HG03439 (cell line): ENCODE results near the gene TM2D3.

Experiments
- ATAC-seq: cut with Tn5 transposase; IDR thresholded peaks from one replicate; pipeline ENCODE4 v1.9.1; 2021; ENCODE audit warnings: mild to moderate bottlenecking, moderate library complexity; ENCODE audit not compliant: unreplicated experiment

The TM2D3 gene

DNA sequence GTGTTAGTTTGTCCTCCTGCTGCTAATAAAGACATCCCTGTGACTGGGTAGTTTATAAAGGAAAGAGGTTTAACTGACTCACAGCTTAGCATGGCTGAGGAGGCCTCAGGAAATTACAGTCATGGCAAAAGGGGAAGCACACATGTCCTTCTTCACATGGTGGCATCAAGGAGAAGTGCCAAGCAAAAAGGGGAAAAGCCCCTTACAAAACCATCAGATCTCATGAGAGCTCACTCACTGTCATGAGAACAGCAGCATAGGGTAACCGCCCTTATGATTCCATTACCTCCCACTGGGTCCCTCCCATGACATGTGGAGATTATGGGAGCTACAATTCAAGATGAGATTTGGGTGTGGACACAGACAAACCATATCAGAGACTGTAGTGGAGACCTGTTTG lies 27.0 kb downstream of the TM2D3 start:
- no peak for ATAC-seq

DNA sequence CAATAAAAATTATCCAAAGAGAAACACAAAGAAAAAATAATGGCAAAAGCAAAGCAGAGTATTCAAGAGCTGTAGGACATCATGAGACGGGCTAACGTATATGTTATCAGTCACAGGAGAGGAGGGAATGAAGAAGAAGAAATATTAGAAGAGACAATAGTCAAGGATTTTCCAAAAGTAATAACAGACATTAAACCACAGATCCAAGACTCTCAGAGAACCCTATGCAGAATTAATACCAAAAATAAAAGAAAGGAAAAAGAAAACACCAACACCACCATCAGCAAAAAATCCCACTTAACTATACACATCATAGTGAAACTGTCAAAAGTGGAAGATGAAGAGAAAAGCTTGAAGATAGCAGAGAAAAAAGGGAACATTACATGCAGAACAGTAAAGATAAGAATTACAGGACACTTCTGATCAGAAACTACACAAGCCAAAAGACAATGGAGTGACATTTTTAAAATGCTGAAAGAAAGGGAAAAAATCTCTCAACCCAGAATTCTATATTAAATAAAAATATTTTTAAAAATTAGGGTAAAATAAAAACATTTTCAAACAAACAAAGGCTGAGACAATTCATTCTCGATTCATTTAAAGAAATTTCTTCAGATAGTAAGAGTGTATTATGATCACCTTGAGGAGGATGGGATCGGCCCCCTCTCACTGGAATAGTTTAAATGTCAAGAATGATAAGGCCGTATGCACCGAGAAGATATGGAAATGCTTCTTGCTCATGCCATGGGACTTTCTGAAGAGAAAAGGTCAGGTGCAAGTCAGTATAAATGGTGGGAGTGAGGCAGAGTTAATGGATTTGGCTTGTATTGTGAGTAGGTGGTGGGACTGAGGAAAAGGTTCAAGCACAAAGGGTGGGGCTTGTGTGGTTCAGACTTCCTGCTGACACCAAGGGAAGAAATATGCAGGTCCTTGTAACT lies 28.5 kb downstream of the TM2D3 start:
- ATAC-seq: no peak

DNA sequence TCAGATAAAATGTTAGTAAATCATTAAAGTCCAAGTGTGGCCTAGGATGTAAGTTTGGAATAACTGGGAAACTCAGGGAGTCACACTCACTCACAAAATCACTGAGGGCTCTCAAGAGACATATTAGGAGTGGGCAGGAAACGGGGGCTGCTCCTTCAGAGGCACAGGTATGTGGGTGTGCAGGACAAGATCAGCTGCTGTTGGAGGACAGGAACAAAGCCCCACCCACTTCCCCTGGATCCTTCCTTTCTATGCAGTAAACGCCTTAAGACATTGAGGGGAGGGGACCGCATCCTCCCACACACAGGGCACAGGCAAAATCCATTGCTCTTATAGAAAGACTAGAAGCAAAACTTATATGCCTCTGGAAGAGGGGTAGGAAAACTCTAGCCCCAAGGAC lies 30.2 kb downstream of the TM2D3 start:
- ATAC-seq: no peak

DNA sequence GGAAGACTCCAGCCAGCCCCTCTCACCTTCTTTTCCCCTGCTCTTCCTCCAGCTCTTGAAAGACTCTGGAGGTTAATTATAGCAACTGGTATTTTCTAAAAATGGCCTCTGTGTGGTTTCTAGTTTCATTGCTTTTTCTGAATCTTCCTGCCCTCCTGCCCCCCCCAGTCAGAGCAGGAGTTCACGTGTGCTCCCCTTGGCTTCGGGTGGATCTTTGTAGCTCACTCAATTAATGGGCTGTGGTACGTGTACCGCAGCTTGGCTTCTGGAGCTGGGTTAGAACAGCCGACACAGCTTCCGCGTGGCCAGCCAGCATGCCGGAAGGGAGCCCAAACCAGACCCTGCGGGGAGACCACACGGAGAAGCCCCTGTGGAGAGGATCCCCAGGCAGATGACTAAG lies 31.5 kb downstream of the TM2D3 start:
- no peak for ATAC-seq

DNA sequence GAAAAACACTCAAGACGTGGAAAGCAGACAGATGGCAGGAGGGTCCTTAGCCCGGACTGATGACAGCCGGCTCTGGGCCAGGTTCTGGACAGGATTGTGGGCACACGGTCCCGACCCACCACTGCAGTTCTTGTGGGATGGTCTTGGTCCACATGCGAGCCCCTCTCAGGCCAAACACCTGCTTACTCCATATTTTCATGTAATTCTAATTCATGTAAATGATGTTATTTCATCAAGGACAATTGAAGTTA lies 32.6 kb downstream of the TM2D3 start:
- ATAC-seq: no peak

DNA sequence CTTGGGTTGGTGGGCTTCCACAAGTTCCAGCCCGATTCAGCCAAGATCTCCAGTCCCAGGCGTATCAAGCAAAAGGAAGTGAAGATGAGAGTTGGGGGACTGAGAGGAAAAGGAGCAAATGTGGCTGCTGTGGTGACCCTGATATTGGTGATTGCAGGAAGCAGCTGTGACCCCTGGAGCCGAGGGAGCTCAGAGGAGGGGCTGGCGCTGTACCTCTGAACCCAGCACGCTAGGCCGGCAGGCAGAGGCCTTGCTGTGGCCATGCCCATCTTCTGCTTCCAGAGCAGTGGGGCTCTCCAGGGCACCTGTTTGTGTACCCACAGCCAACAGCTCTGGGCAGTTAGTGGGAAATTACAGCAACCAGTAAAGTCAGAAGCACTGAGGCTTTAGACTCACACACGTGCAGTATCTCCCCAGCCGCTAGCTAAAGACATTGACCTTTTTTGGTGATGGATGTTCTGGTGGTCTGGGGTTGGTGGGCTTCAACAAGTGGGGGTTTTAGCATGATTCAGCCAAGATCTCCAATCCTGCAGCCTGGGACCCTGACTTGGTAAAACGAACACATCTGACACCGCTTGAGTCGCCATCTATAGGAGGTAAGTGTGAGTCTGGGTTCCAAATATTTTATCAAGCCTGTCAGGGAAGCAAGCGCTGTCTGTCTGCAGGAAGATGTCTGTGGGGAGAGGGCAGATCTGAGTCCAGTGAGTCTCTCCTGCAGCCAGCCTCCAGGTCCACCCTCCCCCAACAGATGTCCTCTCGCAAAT lies 33.1 kb downstream of the TM2D3 start:
- ATAC-seq: no peak

DNA sequence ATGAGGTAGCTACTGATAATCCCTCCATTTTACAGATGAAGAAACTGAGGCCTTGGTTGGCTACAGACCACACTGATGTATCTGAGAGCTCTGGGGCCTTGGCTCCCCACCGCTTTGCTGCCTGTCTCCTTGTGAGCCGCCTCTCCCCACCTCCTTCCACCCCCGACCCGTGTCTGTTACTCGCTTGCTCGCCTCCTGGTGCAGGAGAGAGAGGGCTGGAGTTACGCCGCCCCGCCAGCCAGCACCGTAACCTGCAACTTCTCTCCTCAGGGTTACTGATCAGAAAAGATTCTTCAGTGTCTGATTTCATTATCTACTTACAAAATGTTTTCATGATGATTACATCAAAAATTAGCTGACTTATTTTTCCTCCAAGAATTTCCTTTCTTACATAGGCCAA lies 34.1 kb downstream of the TM2D3 start:
- ATAC-seq: no peak

DNA sequence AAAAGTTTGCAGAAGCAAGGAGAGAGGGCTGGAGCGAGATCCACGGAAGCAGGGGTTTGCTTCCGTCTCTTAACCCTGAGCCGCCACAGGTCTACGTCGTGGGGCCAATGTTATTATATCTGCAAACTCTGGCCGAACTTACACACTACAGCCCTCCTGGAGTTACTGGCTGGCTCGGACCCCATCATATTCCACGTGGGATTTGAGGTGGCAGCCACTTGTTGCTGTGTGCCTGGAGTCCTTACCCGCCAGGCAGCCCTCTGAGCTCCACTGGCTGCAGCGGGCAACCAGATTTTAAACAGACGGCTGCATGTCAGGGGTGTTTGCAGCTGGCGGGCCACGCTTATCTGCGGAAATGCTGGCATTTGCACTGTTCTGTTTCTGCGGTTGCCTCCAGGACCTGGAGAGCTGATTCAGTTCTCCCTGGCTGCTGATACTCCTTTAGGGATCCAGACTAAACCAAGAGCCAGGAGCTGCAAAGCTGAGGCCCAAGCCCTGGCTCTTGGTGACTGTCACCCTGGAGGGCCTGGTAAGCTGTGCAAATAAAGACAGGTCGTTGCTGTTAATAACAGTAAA lies 34.7 kb downstream of the TM2D3 start:
- ATAC-seq: no peak

DNA sequence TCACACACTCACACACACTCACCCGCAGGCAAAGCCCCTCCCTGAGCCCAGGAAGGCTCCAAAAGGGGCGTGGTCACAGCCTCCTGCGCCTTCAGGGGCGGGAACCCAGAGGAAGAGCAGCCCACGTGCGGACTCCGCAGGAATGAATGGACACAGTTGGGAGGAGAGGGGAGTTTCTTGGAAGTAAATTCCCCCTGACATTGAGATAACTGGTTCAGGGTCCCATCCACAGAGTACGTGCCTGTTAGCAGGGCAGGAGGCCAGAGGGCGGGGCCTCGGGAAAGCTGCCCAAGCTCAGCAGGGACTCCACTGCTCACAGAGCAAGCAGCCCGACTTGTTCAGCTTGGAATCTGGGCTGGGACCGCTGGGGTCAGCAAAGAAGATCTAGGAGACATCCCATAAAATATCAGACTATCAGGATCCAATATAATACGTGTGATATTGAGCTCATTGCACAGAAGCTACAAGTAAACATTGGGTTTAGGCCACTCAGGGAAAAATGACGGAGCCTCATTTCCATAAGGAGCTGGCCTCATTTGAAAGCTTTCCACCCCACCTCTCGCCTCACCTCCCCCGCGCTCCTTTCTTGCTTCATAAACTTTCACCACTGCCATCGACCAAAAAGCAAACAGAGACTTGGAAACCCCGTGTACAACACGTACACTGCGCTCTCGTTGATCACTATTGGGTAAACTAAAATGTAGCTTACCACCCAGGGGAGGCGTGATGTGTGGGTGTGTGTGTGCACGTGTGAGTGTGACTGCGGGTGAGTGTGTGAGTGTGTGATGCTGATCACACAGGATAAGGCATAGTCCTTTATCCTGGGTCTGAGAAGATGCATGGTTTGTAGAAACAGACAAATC lies 36.0 kb downstream of the TM2D3 start:
- no peak for ATAC-seq

DNA sequence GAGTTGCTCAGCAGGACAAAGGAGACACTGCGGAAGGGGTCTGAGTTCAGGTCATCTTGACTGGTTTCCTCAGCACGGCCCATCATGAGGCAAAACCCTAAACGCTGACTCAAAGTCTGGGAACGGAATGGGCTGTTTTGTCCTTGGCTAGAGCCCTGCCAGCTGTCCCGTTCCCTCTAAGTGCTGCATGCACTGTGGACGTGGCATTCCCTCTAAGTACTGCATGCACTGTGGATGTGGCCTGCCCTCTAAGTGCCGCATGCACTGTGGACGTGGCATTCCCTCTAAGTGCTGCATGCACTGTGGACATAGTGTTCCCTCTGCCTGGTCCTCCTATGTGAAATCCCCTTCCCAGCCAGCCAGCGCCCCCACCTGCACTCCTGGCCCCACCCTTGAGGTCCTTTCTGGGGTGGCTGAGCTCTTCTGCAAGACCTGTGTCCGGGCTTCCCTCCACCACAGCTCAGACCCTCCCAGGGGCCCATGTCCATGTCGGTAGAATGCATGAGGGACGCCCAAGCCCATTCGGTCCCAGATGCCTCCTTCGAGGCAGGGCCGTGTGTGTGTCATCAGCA lies 36.7 kb downstream of the TM2D3 start:
- ATAC-seq: no peak

DNA sequence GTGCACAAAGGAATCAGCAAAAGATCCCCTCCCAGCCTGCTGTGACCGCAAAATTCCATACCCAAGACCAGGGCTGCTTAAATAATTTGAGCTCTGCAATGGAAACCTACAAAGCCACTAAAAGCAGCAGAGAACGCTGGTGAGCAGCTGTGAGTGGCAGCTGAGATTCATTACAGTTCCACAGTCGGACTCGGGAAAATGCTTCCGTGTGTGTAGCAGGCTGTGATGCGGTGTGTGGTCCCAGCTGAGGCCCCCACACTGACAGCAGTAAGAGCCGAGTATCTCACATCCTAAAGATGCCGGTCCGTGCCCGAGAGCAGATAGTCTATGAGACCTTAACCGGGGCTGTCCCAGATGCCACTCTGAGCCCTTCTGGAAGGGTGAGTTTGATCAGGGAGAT lies 37.4 kb downstream of the TM2D3 start:
- ATAC-seq: no peak

DNA sequence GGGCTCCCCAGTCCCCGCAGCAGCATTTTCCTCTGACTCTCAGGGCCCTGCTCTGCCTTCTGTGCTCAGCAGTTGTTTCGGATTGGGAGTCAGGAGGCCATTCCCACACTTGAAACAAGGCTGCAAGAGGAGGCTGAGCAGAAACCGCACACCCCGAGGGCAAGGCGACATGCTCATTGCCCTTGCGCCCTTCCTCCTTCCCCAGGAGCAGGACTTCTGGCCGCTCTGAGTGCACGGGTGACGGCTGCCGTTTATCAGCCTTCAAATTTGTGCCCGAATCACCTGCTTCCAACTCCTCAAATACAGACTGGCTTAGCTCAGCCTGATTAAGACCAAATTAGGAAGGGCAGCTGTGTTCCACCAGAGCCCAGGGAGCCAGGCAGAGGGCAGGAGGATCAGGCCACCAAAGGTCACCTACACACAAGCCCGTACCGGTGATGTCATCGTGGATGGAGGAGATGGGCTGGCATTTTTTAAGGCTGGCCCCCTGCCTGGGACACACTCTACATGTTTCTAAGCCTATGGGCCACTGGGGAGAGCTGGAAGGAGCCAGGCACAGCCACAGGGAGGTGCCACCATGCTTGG lies 38.1 kb downstream of the TM2D3 start:
- ATAC-seq: no peak

DNA sequence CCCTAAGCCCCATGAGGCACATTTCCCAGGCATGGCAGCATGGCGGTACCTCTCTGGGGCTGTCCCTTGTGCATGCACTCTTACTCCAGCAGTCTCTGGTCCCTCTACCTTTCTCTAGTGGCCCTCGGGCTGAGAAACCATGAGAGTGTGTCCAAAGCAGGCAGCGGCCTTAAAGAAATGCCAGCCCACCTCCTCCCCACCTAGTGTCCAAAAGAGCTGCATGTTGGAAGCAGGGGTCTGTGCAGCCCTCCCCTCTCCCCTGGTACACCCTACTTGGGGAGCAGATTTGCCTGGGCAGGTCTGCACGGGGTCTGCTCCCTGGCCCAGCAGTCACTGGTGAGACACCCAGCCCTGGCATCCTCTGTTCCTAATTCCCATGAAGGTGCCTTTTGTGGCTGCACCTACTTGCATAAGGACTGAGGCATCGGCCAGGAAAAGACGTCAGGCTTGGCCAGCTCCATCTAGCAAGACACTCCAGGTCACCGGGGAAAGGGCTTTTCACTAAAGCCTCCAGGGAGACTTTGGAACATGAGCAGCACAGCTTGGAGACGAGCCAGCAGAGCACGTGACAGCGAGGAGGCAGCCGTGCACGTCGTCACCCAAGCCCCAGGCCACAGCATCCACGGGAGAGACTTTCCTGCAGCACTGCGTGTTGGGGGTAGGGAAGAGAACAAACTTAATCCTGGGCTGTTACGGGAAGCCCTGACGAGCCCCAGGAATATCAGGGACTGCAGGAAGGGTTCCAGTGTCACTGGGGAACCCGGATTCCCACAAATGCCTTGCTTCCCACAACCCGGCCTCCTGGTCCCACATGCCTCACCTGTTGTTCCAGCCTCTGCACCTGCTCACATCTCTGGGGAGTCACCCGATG lies 38.8 kb downstream of the TM2D3 start:
- ATAC-seq: no peak

DNA sequence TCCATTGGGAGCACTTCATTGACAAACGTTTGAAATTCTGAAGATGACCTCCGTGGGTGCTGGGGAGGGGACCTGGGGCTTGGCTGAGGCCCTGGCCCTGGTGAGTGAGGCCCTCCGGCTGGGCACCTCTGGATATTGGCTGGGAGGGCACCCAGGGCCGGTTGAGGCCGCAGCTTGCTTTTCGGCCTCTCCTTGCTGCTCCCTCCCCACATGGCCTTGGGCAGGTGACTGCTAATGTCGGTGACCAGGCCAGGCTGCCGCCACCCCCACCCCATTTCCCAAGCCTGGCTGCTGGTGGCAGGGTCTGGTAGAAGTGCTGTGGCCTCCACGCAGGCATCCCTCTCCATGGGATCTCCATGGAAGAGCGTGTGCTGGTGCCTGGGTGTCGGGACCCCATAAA lies 39.5 kb downstream of the TM2D3 start:
- no peak for ATAC-seq

DNA sequence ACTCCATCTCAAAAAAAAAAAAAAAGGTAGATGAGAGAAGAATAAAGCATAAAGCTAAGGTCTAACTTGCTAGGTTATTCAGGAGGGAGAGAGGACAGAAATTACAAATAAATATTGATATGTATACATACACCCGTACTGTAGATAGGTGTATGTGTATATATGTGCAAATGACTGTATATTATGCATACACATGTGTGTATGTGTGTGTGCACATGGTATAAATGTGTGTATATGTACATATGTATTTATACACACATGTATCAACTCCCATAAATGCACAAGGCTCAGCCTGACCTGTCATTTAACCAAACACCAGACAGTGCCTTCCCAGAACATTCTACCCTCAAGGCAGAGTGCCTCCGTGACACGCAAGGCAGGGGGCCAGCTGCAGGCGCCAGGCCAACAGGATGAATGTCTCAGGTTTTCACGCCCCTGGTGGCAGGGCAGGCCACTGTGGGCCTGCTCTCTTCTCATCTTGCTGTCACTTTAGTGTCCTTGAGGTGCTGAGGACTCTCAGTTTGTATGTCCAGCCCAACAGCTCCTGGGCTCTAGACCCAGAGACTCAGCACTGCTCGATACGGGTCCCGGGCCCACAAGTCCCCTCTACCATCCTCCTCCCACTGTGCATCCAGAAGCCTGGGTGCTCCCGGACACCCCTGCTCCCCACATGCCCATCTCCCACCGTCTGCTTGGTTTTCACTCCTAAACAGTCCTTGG lies 40.4 kb downstream of the TM2D3 start:
- ATAC-seq: no peak

DNA sequence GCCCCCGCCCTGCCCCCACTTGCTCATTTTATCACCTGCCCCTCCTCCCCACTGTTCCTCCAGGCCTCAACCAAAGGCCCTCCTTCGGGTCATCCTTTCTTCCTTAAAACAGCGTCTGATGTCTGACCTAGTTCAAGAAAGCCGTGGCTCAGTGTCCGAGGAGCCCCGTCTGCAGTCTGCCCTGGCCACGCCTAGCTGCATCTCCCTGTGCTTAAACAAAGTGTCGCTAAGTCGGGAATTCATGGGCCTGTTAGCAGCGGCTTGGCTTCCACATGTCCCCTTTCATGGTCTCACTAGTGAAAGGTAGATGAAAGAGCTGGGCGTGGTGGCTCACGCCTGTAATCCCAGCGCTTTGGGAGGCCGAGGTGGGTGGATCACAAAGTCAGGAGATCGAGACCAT lies 41.2 kb downstream of the TM2D3 start:
- no peak for ATAC-seq

DNA sequence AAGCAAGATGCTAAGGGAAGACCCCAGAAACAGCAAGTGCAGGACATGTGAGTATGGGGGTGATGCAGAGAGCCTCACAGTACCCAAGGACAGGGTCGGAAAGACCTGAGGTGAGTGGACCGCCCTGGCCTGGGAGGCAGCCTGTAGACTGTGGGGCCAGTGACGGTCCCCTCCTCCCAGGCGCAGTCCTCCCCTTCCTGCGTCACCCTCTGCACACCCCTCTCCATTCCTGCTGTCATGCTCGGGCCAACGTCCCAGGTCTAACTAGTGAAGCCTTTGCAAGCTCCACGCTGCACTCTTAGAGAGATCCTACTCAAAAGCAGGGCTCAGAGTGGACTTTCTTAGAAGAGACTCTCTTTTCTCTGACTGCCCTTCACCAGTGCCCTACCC lies 41.6 kb downstream of the TM2D3 start:
- ATAC-seq: no peak

DNA sequence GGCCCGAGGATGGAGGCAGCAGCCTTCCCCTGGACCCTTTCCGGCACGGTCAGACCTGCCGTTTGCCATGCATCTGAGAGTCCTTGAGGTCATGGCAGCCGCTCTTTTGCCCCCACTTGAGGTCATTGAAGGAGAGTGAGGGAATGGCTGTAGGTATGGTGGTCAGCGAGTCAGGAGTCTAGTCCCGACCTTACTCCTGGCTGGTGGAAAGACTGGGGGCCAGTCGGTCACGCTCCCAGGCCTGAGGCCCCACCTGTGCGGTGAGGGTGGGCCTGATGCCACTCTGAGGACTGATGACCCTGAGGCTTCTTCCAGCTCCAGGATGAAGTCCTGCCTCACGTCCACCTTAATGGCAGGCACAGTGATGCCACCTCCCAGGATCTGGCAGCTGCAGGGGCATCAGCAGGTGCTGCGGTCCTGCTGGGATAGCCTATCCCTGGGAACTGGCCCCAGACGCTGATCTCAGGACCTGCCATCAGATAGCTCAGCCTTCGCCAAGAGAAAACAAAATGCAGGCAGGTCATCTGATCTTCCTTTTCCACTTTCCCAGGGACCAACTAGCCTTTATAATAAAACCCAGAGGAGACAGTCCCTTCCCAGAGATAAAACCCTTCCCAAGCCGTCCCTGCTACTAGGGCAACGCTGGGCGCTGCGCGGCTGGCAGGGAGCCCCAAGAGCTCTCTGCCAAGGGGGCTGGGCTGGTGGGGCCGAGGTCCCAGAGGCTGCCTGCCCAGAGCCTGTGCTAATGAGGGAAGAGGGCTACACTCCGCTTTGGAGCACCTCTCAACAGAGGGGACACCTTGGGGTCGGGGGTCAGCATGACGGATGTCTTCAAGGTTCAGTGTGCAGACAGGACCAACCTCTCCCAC lies 42.2 kb downstream of the TM2D3 start:
- no peak for ATAC-seq
